ENCODE data around the gene KCND3. TPM values are rescaled to one million over a fixed set of nuclear protein-coding genes. Genes with fewer than 3 reads are reported as not detected.

The KCND3 gene
- total RNA-seq, 1 experiment from 2014 or later: 0.15 TPM

- no peak overlapping the region for H3K14ac ChIP-seq (ENCODE audit: insufficient read depth, low read length)
- no peaks in the 10 kb centered on the region for H3K79me2 ChIP-seq (ENCODE audit: insufficient read depth, low read length)
- no peak overlapping the region for H3K18ac ChIP-seq (ENCODE audit: insufficient read length, low read depth, low read length)
- Mint-ChIP-seq H3K36me3 (ENCODE audit: insufficient read depth in 1 of 3, low read depth in 3 of 3) (no peaks in the 10 kb centered on the region), H3K27ac (no peak overlapping the region), H3K4me3 (no peak overlapping the region), H3K4me1 (peaks cover 6 to 7% of the 10 kb centered on the region in 2 experiments), H3K27me3 (ENCODE audit: low read depth) (peaks cover 6% of the 10 kb centered on the region), H3K9me3 (no peaks in the 10 kb centered on the region)
- H3K27ac ChIP-seq (ENCODE audit: insufficient read length, low read depth, low read length): no peak overlapping the region
- no peak overlapping the region for H2BK12ac ChIP-seq (ENCODE audit: insufficient read length, low read depth, low read length)
- H3K4me2 ChIP-seq (ENCODE audit: insufficient read depth, insufficient read length, low read length): no peak overlapping the region
- no peaks in the 10 kb centered on the region for H4K20me1 ChIP-seq (ENCODE audit: control insufficient read depth, insufficient read depth, insufficient read length)
- no peak overlapping the region for H2BK15ac ChIP-seq (ENCODE audit: low read depth, low read length)
- no peak overlapping the region for H3K23ac ChIP-seq (ENCODE audit: insufficient read length, low read depth, low read length)
- no peaks in the 10 kb centered on the region for H3K23me2 ChIP-seq (ENCODE audit: insufficient read length, low read depth, low read length, poor library complexity, severe bottlenecking)
- DNase-seq: no peak
- no peak overlapping the region for H2BK20ac ChIP-seq (ENCODE audit: low read depth, low read length, poor library complexity, severe bottlenecking)
- no peak overlapping the region for H2AK5ac ChIP-seq (ENCODE audit: insufficient read length, low read length)
- TF ChIP-seq CTCF (conservative IDR thresholded peaks at IDR 0.05): no peak
- H2BK5ac ChIP-seq (ENCODE audit: insufficient read length, low read length): no peak overlapping the region
- no peak overlapping the region for H2AFZ ChIP-seq (ENCODE audit: low read length)
- no peak overlapping the region for H4K91ac ChIP-seq (ENCODE audit: insufficient read length, low read depth, low read length)
- H4K8ac ChIP-seq (replicated peaks; ENCODE audit: insufficient read length, low read depth, low read length): no peak overlapping the region
- no peak overlapping the region for H3K56ac ChIP-seq (ENCODE audit: insufficient read length, low read depth, low read length)
- H4K5ac ChIP-seq (ENCODE audit: insufficient read length, low read depth, low read length): no peak overlapping the region
- H3K4me1 ChIP-seq (ENCODE audit: insufficient read depth, low read length): no peaks in the 10 kb centered on the region
- no peaks in the 10 kb centered on the region for H3K9me3 ChIP-seq (ENCODE audit: control insufficient read depth, low read depth, low read length)
- H3T11ph ChIP-seq (ENCODE audit: low read length): no peak overlapping the region
- no CpG with 5 or more reads among the region's 3 CpGs for WGBS (ENCODE audit: extremely low coverage, insufficient read length, low lambda C conversion rate)
- no peaks in the 10 kb centered on the region for H3K79me1 ChIP-seq (ENCODE audit: insufficient read depth, low read depth, low read length, poor library complexity, severe bottlenecking)
- no peaks in the 10 kb centered on the region for H3K27me3 ChIP-seq (ENCODE audit: insufficient read depth, low read length)
- H3K9ac ChIP-seq (ENCODE audit: extremely low read depth, insufficient read length, low read length): no peak overlapping the region
- H2BK120ac ChIP-seq (ENCODE audit: low read depth, low read length, poor library complexity, severe bottlenecking): no peak overlapping the region
- H3K4ac ChIP-seq (ENCODE audit: low read depth, low read length): no peak overlapping the region
Observed at GRCh38 chr1:111835514-111835913, 154.0 kb downstream of the KCND3 start.

All from H9 (cell line).